WTC11 (cell line): ENCODE data around the gene DPP10.

ENCODE experiments used
- ARID4B ChIP-seq: sonication (generic); formaldehyde crosslinking; IDR thresholded peaks from 2 replicates; pipeline ENCODE4 v1.8.0; 2023; ENCODE audit warnings: missing genetic modification reagents, mild to moderate bottlenecking, borderline replicate concordance
- CTCF ChIP-seq: fragments of 200-600 bp; IDR thresholded peaks from 2 replicates; pipeline ENCODE4 v1.8.0; 2022; ENCODE audit warnings: antibody characterized with exemption
- E2F5 ChIP-seq: sonication (generic); formaldehyde crosslinking; IDR thresholded peaks from 2 replicates; pipeline ENCODE4 v1.8.1; 2022; ENCODE audit warnings: mild to moderate bottlenecking, moderate library complexity, missing genetic modification reagents
- GABPB1 ChIP-seq: sonication (generic); formaldehyde crosslinking; IDR thresholded peaks from 2 replicates; pipeline ENCODE4 v1.8.1; 2023; ENCODE audit warnings: mild to moderate bottlenecking, missing genetic modification reagents
- IRF2 ChIP-seq: sonication (generic); formaldehyde crosslinking; IDR thresholded peaks from 2 replicates; pipeline ENCODE4 v1.8.0; 2022; ENCODE audit warnings: low read depth, missing genetic modification reagents, borderline replicate concordance
- MAX ChIP-seq: sonication (generic); formaldehyde crosslinking; IDR thresholded peaks from 2 replicates; pipeline ENCODE4 v1.8.0; 2022; ENCODE audit warnings: mild to moderate bottlenecking, missing genetic modification reagents
- MXD4 ChIP-seq: fragments of 250-450 bp; sonication (Bioruptor Pico); IDR thresholded peaks from 2 replicates; pipeline ENCODE4 v1.8.0; 2021; ENCODE audit warnings: mild to moderate bottlenecking, moderate library complexity, borderline replicate concordance
- NFE2L1 ChIP-seq: sonication (generic); formaldehyde crosslinking; IDR thresholded peaks from 2 replicates; pipeline ENCODE4 v1.8.1; 2023; ENCODE audit warnings: missing genetic modification reagents
- NR1H2 ChIP-seq: sonication (generic); formaldehyde crosslinking; IDR thresholded peaks from 2 replicates; pipeline ENCODE4 v1.9.0; 2021; ENCODE audit warnings: mild to moderate bottlenecking, moderate library complexity, missing genetic modification reagents
- ZBTB21 ChIP-seq: sonication (generic); formaldehyde crosslinking; IDR thresholded peaks from 2 replicates; pipeline ENCODE4 v1.8.1; 2023; ENCODE audit warnings: mild to moderate bottlenecking, missing genetic modification reagents, borderline replicate concordance
- ZNF138 ChIP-seq: sonication (generic); formaldehyde crosslinking; conservative IDR thresholded peaks from 2 replicates; pipeline ENCODE4 v1.8.1; 2022; ENCODE audit warnings: mild to moderate bottlenecking, moderate library complexity, missing genetic modification reagents
- ZNF232 ChIP-seq: sonication (generic); formaldehyde crosslinking; IDR thresholded peaks from 2 replicates; pipeline ENCODE4 v1.8.0; 2022; ENCODE audit warnings: mild to moderate bottlenecking, missing genetic modification reagents
- ZNF423 ChIP-seq: fragments of 250-450 bp; sonication (Bioruptor Pico); IDR thresholded peaks from 2 replicates; pipeline ENCODE4 v2.1.2; 2022; ENCODE audit warnings: mild to moderate bottlenecking, moderate library complexity
- ZNF512 ChIP-seq: sonication (generic); formaldehyde crosslinking; IDR thresholded peaks from 2 replicates; pipeline ENCODE4 v1.8.1; 2022; ENCODE audit warnings: missing genetic modification reagents, borderline replicate concordance

- TF ChIP-seq CTCF: no peak
- TF ChIP-seq ZNF423 (CRISPR knock-in tag): no peak
- TF ChIP-seq ZNF512 (CRISPR knock-in tag): no peak
- TF ChIP-seq E2F5 (CRISPR knock-in tag): no peak
- TF ChIP-seq NR1H2 (CRISPR knock-in tag): no peak
- TF ChIP-seq MXD4 (CRISPR knock-in tag): no peak
- no peak for TF ChIP-seq IRF2 (CRISPR knock-in tag)
- no peak for TF ChIP-seq NFE2L1
- no peak for TF ChIP-seq ZNF232 (CRISPR knock-in tag)
- no peak for TF ChIP-seq ZBTB21 (CRISPR knock-in tag)
- TF ChIP-seq ARID4B (CRISPR knock-in tag): no peak
- no peak for TF ChIP-seq MAX (CRISPR knock-in tag)
- no peak for TF ChIP-seq ZNF138 (CRISPR knock-in tag)
- TF ChIP-seq GABPB1: no peak
These were observed 104.1 kb downstream of the DPP10 start for GRCh38 chr2:114546531-114546930.
